ENCODE results near the gene NDC80. TPM values are rescaled to one million over a fixed set of nuclear protein-coding genes. Genes with fewer than 3 reads are reported as not detected.
A peak's percentile ranks its signal among the peaks of the same experiment; 100 is the strongest.

NDC80 gene
- total RNA-seq, 1 donor, result 8.6 TPM

- H3K9me3 ChIP-seq (ENCODE audit: low read depth, low read length), result no peaks in the 10 kb centered on the region
- peaks cover 3% of the 10 kb centered on the region for H3K4me1 ChIP-seq (ENCODE audit: insufficient read depth, low read length)
- no peak overlapping the region for H3K4me3 ChIP-seq (ENCODE audit: low read length)
- H3K27me3 ChIP-seq (ENCODE audit: insufficient read depth, low read length), result no peaks in the 10 kb centered on the region
Observed at GRCh38 chr18:2627821-2628276, 56.5 kb downstream of the NDC80 start.

- Histone ChIP-seq H3K4me1 (ENCODE audit: insufficient read depth, low read length) (peaks cover 3% of the 10 kb centered on the region), H3K4me3 (ENCODE audit: low read length) (no peak overlapping the region), H3K9me3 (ENCODE audit: low read depth, low read length) (no peaks in the 10 kb centered on the region), H3K27me3 (ENCODE audit: insufficient read depth, low read length) (no peaks in the 10 kb centered on the region)
Observed at GRCh38 chr18:2629003-2629402, 57.6 kb downstream of the NDC80 start.

- H3K4me1 ChIP-seq (ENCODE audit: insufficient read depth, low read length), result peaks cover 61% of the 10 kb centered on the region
- no peak overlapping the region for H3K4me3 ChIP-seq (ENCODE audit: low read length)
- H3K9me3 ChIP-seq (ENCODE audit: low read depth, low read length), result no peaks in the 10 kb centered on the region
- H3K27me3 ChIP-seq (ENCODE audit: insufficient read depth, low read length), result no peaks in the 10 kb centered on the region
Observed at GRCh38 chr18:2635586-2635985, 64.2 kb downstream of the NDC80 start.

DNA sequence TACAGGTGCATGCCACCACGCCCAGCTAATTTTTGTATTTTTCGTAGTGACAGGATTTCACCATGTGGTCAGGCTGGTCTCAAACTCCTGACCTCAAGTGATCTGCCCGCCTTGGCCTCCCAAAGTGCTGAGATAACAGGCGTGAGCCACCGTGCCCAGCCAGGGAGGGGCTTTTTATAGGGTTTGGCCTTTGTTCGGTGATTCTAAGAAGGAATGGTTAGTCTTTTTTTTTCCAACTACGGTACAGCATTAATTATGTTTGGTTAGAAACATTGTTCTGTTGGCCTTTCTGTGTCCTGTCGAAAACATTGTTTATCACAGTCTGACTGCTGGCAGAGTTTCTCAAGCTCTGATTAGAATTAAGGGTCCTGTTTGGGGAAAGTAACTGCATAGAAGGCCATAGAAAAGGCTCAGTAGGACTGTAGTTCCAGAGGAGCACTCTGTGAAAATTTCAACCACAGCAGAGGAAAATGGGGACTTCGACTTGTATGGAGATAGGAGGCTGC, 64.8 kb downstream of the NDC80 start:
- Histone ChIP-seq H3K4me1 (ENCODE audit: insufficient read depth, low read length) (peaks cover 67% of the 10 kb centered on the region), H3K9me3 (ENCODE audit: low read depth, low read length) (no peaks in the 10 kb centered on the region), H3K27me3 (ENCODE audit: insufficient read depth, low read length) (no peaks in the 10 kb centered on the region), H3K4me3 (ENCODE audit: low read length) (no peak overlapping the region)

GRCh38 chr18:2641638-2642037, 70.3 kb downstream of the NDC80 start:
- Histone ChIP-seq H3K27me3 (ENCODE audit: insufficient read depth, low read length) (no peaks in the 10 kb centered on the region), H3K4me3 (ENCODE audit: low read length) (no peak overlapping the region), H3K4me1 (ENCODE audit: insufficient read depth, low read length) (peaks cover 92% of the 10 kb centered on the region), H3K9me3 (ENCODE audit: low read depth, low read length) (no peaks in the 10 kb centered on the region)

DNA sequence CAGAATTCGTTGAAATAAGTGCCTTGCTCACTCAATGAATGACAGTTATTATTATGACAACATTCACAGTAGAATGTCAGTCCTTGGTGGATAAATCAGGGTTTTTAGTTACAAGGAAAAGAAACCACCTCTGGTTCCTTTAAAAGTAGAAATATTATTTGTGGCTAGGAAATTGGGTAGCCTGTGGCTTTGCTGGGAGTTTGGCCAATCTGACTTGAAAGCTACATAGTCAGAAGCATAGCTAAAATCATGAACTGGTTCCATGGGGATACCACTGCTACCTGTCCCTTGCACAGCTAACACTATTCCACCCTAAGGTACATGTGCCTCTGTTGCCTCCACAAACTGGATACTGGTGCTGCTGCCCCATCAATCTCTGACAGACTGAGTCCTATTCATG, 71.4 kb downstream of the NDC80 start:
- Histone ChIP-seq H3K4me3 (ENCODE audit: low read length) (no peak overlapping the region), H3K9me3 (ENCODE audit: low read depth, low read length) (no peaks in the 10 kb centered on the region), H3K4me1 (ENCODE audit: insufficient read depth, low read length) (peaks cover 87% of the 10 kb centered on the region)

GRCh38 chr18:2644535-2644934, 73.2 kb downstream of the NDC80 start:
- H3K27me3 ChIP-seq (ENCODE audit: insufficient read depth, low read length), result no peaks in the 10 kb centered on the region
- H3K4me3 ChIP-seq (ENCODE audit: low read length), result no peak overlapping the region
- no peaks in the 10 kb centered on the region for H3K9me3 ChIP-seq (ENCODE audit: low read depth, low read length)
- H3K4me1 ChIP-seq (ENCODE audit: insufficient read depth, low read length), result peaks cover 70% of the 10 kb centered on the region

More for the DNA sequence above, 71.4 kb downstream of the NDC80 start:
- no peaks in the 10 kb centered on the region for H3K27me3 ChIP-seq (ENCODE audit: insufficient read depth, low read length)

GRCh38 chr18:2651981-2652380, 80.6 kb downstream of the NDC80 start:
- Histone ChIP-seq H3K9me3 (ENCODE audit: low read depth, low read length) (no peaks in the 10 kb centered on the region), H3K4me1 (ENCODE audit: insufficient read depth, low read length) (peaks cover 49% of the 10 kb centered on the region)

DNA sequence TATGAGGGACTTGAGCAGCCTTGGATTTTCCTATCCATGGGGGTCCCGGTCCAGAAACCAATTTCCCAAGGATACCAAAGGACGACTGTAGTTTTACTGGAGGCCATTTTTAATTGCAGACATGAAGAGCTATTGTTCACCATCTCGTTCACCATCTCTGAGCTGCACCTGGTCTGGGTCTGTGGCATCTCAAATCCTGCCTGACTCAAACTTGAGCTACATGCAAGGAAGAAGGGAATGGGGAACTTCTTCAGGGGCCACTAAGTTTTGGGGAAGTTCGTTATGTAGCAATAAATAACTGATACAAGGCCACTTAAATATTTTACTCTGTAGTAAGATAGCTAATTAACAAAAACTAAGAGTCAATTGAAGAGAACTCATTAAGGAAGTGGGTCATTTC, 82.1 kb downstream of the NDC80 start:
- no peak overlapping the region for H3K4me3 ChIP-seq (ENCODE audit: low read length)
- peaks cover 54% of the 10 kb centered on the region for H3K4me1 ChIP-seq (ENCODE audit: insufficient read depth, low read length)
- no peaks in the 10 kb centered on the region for H3K27me3 ChIP-seq (ENCODE audit: insufficient read depth, low read length)
- H3K9me3 ChIP-seq (ENCODE audit: low read depth, low read length), result no peaks in the 10 kb centered on the region

More at GRCh38 chr18:2651981-2652380, 80.6 kb downstream of the NDC80 start:
- H3K4me3 ChIP-seq (ENCODE audit: low read length), result no peak overlapping the region
- no peaks in the 10 kb centered on the region for H3K27me3 ChIP-seq (ENCODE audit: insufficient read depth, low read length)

GRCh38 chr18:2654169-2654927, 83.0 kb downstream of the NDC80 start:
- H3K4me1 ChIP-seq (ENCODE audit: insufficient read depth, low read length), result peaks cover 61% of the 10 kb centered on the region
- H3K4me3 ChIP-seq (ENCODE audit: low read length), result peak overlapping the region; percentile 99
- no peaks in the 10 kb centered on the region for H3K27me3 ChIP-seq (ENCODE audit: insufficient read depth, low read length)
- no peaks in the 10 kb centered on the region for H3K9me3 ChIP-seq (ENCODE audit: low read depth, low read length)

- Histone ChIP-seq H3K27me3 (ENCODE audit: insufficient read depth, low read length) (no peaks in the 10 kb centered on the region), H3K9me3 (ENCODE audit: low read depth, low read length) (no peaks in the 10 kb centered on the region), H3K4me3 (ENCODE audit: low read length) (peak overlapping the region; percentile 99), H3K4me1 (ENCODE audit: insufficient read depth, low read length) (peaks cover 65% of the 10 kb centered on the region)
Observed at GRCh38 chr18:2654928-2655177, 83.5 kb downstream of the NDC80 start.

GRCh38 chr18:2655178-2655953, 84.0 kb downstream of the NDC80 start, which contains the start of gene SMCHD1:
Gene SMCHD1 (plus strand): TSS chr18:2655726. CDS start chr18:2656076, 350 bp downstream.
- Histone ChIP-seq H3K27me3 (ENCODE audit: insufficient read depth, low read length) (no peaks in the 10 kb centered on the region), H3K9me3 (ENCODE audit: low read depth, low read length) (no peaks in the 10 kb centered on the region), H3K4me3 (ENCODE audit: low read length) (peak within 1 kb of the TSS; percentile 99), H3K4me1 (ENCODE audit: insufficient read depth, low read length) (peaks cover 64% of the 10 kb centered on the region)

- Histone ChIP-seq H3K4me1 (ENCODE audit: insufficient read depth, low read length) (peaks cover 60% of the 10 kb centered on the region), H3K4me3 (ENCODE audit: low read length) (peak overlapping the region; percentile 99), H3K9me3 (ENCODE audit: low read depth, low read length) (no peaks in the 10 kb centered on the region), H3K27me3 (ENCODE audit: insufficient read depth, low read length) (no peaks in the 10 kb centered on the region)
Observed at GRCh38 chr18:2655954-2656236, 84.5 kb downstream of the NDC80 start.

DNA sequence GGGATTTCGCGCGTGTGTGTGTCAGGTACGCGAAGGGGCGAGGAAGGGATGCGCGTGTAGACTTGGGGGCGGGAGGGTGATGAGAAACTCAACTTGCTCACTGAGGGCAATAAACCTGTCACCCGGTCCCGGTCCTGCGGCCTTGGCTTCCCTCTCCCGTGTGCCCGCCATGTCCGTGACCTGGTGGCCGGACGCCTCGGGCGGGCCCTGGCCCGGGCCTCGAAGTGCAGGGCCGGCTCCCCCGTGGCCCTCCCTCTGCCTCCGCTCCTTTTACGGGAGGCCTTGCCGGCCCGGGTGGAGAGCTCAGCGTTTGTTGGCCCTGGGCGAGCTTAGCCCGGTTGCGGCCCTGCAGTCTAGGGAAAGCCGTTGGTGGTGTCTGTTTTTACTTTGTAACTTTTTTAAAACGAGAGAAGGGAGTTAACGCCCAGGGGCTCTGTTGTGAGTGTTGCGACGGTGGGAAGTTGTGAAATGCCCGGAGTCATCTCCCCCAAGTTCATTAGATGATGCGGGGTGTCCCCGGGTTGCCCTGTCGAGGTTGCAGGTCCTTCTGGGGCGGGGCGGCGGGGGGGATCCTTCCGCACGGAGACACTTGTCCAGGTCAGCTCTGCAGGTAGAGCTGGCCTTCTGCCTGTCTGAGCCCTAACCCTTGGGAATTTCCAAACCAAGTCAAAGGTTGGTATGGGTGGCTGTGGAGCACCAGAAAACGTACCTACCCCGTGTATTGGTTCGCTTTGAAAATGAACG, 85.1 kb downstream of the NDC80 start:
- Histone ChIP-seq H3K4me3 (ENCODE audit: low read length) (peak overlapping the region; percentile 99), H3K9me3 (ENCODE audit: low read depth, low read length) (no peaks in the 10 kb centered on the region), H3K27me3 (ENCODE audit: insufficient read depth, low read length) (no peaks in the 10 kb centered on the region), H3K4me1 (ENCODE audit: insufficient read depth, low read length) (peaks cover 55% of the 10 kb centered on the region)

GRCh38 chr18:2656981-2657512, 85.7 kb downstream of the NDC80 start:
- H3K4me3 ChIP-seq (ENCODE audit: low read length), result peak overlapping the region; percentile 99
- no peaks in the 10 kb centered on the region for H3K27me3 ChIP-seq (ENCODE audit: insufficient read depth, low read length)
- H3K4me1 ChIP-seq (ENCODE audit: insufficient read depth, low read length), result peaks cover 51% of the 10 kb centered on the region
- H3K9me3 ChIP-seq (ENCODE audit: low read depth, low read length), result no peaks in the 10 kb centered on the region
